HT-29 (cell line): ENCODE measurements around the gene ILF3. TPM values are rescaled to one million over a fixed set of nuclear protein-coding genes. Genes with fewer than 3 reads are reported as not detected.
"Not testable (repeated sequence)": the region's sequence is repeated elsewhere in the genome, so short reads cannot be mapped to it uniquely, and the experiment has no call there.

Experiments used
- DNase-seq: peaks from one replicate; pipeline ENCODE4 v3.0.0-alpha.2; 2015; ENCODE audit warnings: low spot score
- total RNA-seq: library from RNA; depleted of rRNA; stranded (reverse); fragments of >200 nt; shearing (Covaris generic); gene quantifications from 2 replicates; pipeline ENCODE4 v1.2.3, GENCODE V29; 2014

Gene ILF3
- total RNA-seq, 1 experiment from 2014 or later, result 198 TPM

GRCh38 chr19:10671922-10672321, 17.8 kb downstream of the ILF3 start:
- not testable (repeated sequence) for DNase-seq

- DNase-seq, result not testable (repeated sequence)
Observed at GRCh38 chr19:10675214-10675613, 21.1 kb downstream of the ILF3 start.

GRCh38 chr19:10677751-10678150, 23.6 kb downstream of the ILF3 start:
- no peak for DNase-seq

DNA sequence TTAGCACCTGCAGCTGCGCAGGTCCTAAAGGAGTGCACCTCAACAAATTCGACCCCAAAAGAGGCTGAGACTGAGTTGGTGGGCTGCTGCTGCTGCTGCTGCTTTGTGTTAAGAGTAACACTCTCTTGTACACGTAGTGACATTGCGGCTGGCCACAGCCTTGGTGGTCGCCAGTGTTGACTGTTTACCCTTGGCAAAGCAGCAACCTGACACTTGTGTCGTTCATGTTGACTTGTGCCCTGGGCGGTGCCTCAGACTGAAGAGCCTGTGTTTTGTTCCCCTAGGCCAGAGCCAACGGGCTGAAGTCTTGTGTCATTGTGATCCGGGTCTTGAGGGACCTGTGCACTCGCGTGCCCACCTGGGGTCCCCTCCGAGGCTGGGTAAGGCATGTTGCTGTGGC, 24.7 kb downstream of the ILF3 start:
- DNase-seq, result no peak

GRCh38 chr19:10679743-10680142, 25.6 kb downstream of the ILF3 start:
- DNase-seq, result no peak

GRCh38 chr19:10680545-10681135, 26.5 kb downstream of the ILF3 start:
- no peak for DNase-seq

- DNase-seq, result no peak
Observed at GRCh38 chr19:10681658-10682057, 27.5 kb downstream of the ILF3 start.

- no peak for DNase-seq
Observed at GRCh38 chr19:10682397-10683063, 28.4 kb downstream of the ILF3 start.

GRCh38 chr19:10683064-10683426, 28.9 kb downstream of the ILF3 start:
- DNase-seq, result no peak

DNA sequence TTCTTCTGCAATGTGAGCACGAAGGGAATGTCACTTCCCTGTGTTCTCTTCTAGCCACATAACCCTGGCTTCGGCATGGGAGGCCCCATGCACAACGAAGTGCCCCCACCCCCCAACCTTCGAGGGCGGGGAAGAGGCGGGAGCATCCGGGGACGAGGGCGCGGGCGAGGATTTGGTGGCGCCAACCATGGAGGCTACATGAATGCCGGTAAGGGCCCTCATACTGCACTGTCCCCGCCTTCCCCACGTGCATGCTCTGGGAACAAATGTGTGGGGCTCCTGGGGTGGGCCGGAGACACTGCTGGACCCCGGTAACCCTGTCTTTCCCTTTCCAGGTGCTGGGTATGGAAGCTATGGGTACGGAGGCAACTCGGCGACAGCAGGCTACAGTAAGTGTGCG, 29.4 kb downstream of the ILF3 start:
- DNase-seq, result no peak

DNA sequence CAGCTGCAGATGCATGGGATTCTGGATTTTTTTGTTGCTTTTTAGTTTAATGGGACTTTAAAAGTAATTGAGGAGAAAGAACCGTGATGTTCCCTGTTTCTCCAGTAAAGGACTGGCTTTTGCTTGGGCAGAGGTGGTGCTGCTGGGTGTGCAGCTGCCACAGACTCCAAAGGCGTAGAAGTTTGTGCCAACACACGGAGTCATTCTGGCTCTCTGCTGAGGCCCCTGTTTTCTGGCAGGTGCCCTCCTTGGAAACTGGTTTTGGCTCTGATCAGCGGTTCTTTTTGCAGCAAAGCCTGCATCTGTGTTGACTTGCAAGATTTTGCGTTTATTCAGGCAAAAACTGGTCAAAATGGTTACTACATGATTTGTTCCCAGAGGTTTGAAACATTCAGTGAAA, 31.1 kb downstream of the ILF3 start:
- DNase-seq, result no peak

DNA sequence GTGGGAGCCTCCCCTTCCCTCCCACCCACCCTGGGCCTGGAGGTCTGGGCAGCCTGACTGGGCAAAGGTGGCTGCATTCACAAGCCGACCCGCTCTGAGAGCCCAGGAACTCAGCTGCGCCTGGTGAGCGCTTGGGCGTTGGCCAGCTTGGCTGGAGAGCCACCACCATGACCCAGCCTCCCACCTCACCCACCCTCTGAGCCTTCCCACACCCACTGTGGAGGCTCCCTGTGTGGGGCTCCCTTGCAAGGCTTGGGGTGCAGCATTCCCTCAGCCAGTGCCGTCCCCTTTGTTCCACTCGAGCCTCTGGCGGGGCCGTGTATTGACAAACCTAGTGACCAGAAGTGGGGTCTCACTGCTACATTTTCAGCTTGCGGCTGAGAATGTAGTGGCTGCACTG, 32.0 kb downstream of the ILF3 start:
- no peak for DNase-seq

- DNase-seq, result no peak
Observed at GRCh38 chr19:10686661-10687517, 32.7 kb downstream of the ILF3 start.

DNA sequence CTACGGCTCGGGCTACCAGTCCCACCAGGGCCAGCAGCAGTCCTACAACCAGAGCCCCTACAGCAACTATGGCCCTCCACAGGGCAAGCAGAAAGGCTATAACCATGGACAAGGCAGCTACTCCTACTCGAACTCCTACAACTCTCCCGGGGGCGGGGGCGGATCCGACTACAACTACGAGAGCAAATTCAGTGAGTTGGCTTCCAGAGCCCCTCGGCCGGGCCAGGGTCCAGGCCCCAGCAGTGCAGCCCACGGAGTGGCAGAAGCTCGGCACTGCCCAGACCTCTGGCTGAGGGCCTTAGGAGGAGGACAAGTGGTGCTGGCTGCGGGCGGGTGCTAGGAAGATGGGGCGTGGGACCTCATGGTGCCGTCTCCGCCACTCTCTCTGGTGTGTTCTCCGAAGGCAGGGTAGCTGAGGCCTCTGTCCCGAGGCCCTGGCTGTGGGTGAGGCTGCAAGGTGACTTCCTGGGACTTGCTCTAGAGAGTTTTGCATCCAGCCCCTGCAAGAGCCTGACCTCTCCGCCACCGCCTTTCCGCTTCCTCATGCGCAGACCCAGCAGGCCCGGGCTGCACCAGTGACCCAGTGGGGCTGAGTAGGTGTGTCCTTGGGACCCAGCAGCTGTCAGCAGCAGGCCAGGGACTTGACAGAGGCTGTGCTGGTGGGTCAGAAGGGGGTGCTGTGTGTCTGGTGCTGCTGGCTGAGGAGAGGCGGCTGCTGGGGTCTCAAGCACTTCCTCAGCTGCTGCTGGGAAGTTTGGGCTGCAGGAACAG, 33.6 kb downstream of the ILF3 start:
- DNase-seq, result no peak

DNA sequence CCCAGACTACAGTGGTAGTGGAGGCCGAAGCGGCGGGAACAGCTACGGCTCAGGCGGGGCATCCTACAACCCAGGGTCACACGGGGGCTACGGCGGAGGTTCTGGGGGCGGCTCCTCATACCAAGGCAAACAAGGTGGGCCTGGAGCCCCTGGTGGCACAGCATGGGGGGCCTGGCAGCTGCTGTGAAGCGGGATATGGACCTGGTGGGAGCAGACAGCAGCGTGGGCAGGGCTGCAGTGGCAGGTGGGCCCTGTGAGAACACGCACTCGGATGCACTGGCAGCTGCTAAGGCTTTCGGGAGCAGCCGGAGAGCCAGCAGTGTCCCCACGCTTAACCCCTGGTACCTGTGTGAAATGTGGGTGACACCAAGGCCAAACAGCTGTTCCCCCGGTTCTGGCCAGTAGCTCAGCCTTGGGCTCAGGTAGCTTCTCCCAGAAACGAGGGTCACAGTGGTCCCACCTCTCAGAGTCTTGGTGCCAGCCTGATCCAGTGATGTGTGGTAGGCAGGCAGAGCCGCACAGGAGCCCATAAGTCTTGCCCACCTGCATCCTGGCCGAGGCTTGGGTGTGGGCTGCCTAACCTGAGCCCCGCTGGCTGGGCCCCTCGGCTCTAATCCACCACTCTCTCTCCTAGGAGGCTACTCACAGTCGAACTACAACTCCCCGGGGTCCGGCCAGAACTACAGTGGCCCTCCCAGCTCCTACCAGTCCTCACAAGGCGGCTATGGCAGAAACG, 34.6 kb downstream of the ILF3 start:
- no peak for DNase-seq

GRCh38 chr19:10690341-10690781, 36.2 kb downstream of the ILF3 start:
- DNase-seq, result no peak

GRCh38 chr19:10691178-10691881, 37.2 kb downstream of the ILF3 start:
- no peak for DNase-seq

DNA sequence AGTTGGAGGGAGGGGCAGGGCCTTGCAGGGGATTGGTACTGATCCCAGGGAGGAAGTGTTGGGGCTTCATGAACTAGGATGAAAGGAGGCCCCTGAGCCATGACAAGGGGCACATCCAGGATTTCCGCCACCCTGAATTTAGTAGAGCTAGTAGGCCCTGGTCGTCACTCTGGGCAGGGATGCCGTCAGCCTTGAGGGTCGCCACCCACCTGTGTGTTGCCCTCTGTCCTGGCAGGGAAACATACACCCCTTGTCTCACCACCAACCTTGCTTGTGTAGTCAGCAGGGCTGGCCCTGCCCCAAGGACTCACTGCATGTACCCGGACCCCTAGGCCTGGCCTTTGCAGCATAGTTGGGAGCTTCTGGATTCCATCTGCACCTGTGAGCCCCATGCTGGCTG, 37.7 kb downstream of the ILF3 start:
- DNase-seq, result no peak

- DNase-seq, result no peak
Observed at GRCh38 chr19:10692673-10693264, 38.6 kb downstream of the ILF3 start.

DNA sequence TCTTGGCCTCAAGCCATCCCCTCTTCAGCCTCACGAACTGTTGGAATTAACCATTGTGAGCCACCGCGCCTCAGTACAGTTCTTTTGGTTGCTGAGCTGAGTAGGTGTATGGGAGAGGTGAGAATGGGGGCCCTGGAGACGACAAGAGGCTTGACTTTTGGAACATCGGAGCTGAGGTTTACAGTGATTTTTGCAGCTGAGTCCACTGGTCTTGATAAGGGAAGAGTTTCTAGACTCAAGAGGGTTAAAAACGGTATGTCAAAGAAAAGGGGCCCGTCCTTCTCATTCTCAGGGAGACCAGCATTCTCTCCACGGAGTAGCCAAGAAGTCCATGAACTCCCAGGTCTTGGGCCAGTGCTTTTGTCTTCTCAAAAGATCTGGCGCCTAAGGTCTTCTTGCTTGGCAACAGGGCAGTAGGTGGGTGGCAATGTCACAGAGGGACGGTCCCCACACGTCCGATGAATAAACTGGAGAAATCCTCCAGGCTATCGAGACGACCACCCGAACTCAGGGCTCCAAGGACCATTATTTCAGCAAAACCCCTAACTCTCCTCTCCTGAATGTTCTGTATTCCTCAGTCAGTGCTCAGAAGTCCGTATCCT, 40.7 kb downstream of the ILF3 start:
- DNase-seq, result no peak
